AG09309 (cell line): ENCODE results near the gene KDM4C.

Experiments used
- DNase-seq: peaks from one replicate; pipeline ENCODE4 v3.0.0-alpha.2; 2010; ENCODE audit warnings: low read depth
- H3K4me3 ChIP-seq: 2 replicates; pipeline ENCODE4 v1.5.1; 2011; ENCODE audit warnings: mild to moderate bottlenecking, low read depth, low read length, moderate library complexity; ENCODE audit not compliant: control insufficient read depth
- TF ChIP-seq, protein P1 (sequence below): IDR thresholded peaks from 2 replicates; pipeline ENCODE4 v1.5.1; 2011; ENCODE audit warnings: mild to moderate bottlenecking, low read depth, low read length, inconsistent platforms; ENCODE audit not compliant: insufficient read depth, control insufficient read depth; ENCODE audit errors: missing control alignments

The KDM4C gene

DNA sequence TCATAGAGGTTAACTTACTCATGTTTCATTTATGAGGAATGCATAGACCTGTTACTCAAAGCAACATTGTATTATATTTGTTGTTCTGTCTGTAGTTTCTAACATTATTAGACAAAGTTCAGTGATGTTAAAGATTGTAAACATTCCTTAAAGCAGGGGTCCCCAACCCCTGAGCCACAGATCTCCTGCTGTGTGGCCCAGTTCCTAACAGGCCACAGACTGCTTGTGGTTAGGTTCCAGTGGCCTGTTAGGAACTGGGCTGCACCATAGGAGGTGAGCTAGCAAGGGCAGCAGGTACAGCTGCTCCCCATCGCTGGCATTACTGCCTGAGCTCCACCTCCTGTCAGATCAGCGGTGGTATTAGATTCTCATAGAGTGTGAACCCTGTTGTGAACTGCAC lies 181.1 kb downstream of the KDM4C start:
- H3K4me3 ChIP-seq: no peak overlapping the region
- TF ChIP-seq, protein P1, sequence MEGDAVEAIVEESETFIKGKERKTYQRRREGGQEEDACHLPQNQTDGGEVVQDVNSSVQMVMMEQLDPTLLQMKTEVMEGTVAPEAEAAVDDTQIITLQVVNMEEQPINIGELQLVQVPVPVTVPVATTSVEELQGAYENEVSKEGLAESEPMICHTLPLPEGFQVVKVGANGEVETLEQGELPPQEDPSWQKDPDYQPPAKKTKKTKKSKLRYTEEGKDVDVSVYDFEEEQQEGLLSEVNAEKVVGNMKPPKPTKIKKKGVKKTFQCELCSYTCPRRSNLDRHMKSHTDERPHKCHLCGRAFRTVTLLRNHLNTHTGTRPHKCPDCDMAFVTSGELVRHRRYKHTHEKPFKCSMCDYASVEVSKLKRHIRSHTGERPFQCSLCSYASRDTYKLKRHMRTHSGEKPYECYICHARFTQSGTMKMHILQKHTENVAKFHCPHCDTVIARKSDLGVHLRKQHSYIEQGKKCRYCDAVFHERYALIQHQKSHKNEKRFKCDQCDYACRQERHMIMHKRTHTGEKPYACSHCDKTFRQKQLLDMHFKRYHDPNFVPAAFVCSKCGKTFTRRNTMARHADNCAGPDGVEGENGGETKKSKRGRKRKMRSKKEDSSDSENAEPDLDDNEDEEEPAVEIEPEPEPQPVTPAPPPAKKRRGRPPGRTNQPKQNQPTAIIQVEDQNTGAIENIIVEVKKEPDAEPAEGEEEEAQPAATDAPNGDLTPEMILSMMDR: no peak
- peak; percentile 32 for DNase-seq

DNA sequence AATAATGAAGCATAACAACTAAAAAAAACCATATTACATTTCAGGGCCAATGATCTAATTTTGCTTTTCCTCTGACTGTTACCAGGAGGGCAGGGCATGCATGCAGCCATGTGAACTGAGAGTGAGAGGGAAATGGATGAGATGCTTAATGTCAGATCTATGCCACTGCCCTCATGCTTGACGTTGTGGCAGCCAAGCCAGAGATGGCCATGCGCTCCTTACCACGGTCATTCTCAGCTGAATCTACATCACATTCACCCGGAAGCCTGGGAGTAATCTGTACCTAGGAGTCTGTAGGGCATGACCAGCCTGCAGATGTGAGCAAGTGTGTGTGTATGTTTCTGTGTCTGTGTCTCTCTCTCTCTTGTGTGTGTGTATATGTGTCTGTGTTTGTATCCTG lies 183.7 kb downstream of the KDM4C start:
- TF ChIP-seq, protein P1: no peak
- DNase-seq: no peak
- H3K4me3 ChIP-seq: no peak overlapping the region

DNA sequence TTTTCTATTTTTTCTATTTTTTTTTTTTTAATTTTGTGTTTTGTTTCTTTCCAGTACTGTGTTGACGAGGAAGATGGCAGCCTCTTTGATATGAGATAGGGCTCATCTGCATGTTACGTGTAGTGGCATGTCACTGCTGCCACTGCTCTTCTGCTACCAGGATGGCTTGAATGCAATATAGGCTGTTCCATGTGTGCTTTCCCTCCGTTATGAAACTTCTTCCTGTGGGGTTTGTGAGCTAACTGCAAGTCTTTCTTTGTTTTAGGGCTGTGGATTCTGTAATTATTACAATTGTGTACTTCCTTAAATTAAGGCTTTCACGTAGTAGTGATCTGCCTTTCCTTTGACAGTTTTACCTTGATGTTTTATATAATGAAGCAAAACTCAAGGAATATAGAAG lies 184.6 kb downstream of the KDM4C start:
- DNase-seq: no peak

DNA sequence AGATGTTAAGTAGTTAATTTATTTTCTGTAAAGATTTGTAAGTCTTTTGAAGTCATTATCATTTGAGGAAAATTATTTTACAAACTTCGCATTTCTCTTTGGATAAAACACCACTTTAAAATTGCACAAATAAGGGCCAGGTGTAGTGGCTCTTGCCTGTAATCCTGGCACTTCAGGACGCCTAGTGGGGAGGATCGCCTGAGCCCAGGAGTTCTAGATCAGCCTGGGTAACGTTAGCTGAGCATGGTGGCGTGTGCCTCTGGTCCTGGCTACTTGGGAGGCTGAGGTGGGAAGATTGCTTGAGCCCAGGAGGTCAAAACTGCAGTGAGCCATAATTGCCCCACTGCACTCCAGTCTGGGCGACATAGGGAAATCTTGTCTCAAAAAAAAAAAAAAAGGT lies 185.5 kb downstream of the KDM4C start:
- H3K4me3 ChIP-seq: no peak overlapping the region
- TF ChIP-seq, protein P1: no peak
- no peak for DNase-seq

More for the DNA sequence above, 184.6 kb downstream of the KDM4C start:
- no peak overlapping the region for H3K4me3 ChIP-seq
- TF ChIP-seq, protein P1: no peak

DNA sequence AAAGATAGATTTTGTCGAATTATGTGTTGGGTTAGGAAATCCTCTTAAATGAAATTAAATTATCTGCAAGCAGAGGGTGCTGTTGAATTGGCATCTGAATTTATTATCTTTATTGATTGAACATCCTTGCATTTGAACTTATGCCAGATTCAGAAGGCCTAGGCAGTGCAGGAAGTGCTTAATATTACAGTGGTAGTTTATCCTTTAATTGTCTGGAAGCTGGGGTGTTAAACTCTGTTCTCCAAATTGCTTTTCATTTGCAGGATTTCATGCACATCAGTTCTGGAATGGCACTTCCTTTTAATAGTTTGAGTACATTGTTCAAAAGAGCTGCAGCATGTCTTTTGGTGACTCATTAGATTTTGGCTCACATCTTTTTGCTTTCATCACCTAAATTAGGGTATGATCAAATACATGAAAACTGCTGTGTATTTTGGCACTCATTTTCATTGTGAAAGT lies 186.3 kb downstream of the KDM4C start:
- TF ChIP-seq, protein P1: no peak
- H3K4me3 ChIP-seq: no peak overlapping the region
- peak; percentile 38 for DNase-seq

DNA sequence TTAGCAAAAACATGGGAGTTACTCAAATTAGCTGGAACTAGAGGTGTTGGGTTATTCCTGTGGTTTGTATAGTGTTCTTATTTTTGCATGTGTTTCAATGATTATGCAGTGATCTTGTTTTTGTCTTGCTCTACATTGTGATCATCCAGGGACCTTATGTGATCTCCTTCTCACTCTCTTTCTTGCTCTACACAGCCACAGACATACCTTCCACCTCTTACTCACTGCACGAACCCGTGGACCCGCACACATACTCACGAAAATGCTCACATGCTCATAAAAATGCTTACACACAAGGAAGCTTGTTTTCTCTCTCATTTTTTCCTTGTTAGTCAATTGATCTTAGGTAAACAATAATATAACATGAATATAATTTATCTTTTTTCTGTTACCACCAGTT lies 187.1 kb downstream of the KDM4C start:
- no peak overlapping the region for H3K4me3 ChIP-seq
- no peak for DNase-seq
- TF ChIP-seq, protein P1: no peak

DNA sequence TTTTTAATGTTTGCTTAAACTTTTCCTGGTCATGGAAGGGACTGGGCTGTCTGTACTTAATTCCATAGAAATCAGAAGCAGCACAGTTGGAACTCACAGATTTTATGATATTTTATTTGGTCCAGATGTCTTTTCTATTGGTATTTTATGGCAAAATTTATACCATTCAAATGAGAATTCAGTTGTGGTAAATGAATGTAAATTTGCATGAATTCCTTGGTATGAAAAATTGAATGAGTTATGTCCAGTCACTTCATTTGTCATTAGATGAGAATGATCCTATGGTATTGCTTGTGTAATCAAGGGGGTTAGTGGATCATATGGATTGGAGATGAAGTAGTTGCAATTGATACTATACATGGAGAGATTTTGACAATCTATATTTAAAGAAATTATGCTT lies 188.0 kb downstream of the KDM4C start:
- TF ChIP-seq, protein P1: no peak
- no peak for DNase-seq

More for the DNA sequence above, 188.0 kb downstream of the KDM4C start:
- no peak overlapping the region for H3K4me3 ChIP-seq
